Testis (tissue), 3 donors: Measurements from ENCODE around the gene TNFRSF21. TPM values are rescaled to one million over a fixed set of nuclear protein-coding genes. Genes with fewer than 3 reads are reported as not detected.

Source experiments
- DNase-seq: peaks from one replicate; pipeline ENCODE4 v3.0.0-alpha.2; 2019
- H3K27ac ChIP-seq, 2 donors: fragments of 200-600 bp; sonication (generic); one replicate each; pipeline ENCODE4 v1.5.1; 2019
- H3K27me3 ChIP-seq: fragments of 200-600 bp; sonication (generic); one replicate; pipeline ENCODE4 v1.5.1; 2019
- H3K36me3 ChIP-seq: fragments of 200-600 bp; sonication (generic); one replicate; pipeline ENCODE4 v1.5.1; 2017; ENCODE audit warnings: low read depth; ENCODE audit errors: missing control alignments
- H3K4me1 ChIP-seq: fragments of 200-600 bp; sonication (generic); one replicate; pipeline ENCODE4 v1.5.1; 2019
- H3K4me3 ChIP-seq, 2 donors: fragments of 200-600 bp; sonication (generic); one replicate each; pipeline ENCODE4 v1.5.1; 2017 to 2019
- H3K9me3 ChIP-seq: fragments of 200-600 bp; sonication (generic); one replicate; pipeline ENCODE4 v1.5.1; 2017
- POLR2A ChIP-seq: fragments of 450-650 bp; IDR thresholded peaks from one replicate; pipeline ENCODE4 v1.6.1; 2017; ENCODE audit warnings: antibody characterized with exemption, mild to moderate bottlenecking, moderate library complexity
- WGBS, 2 donors: methylation state at CpG; one replicate each; pipeline ENCODE4 v1.1.5; 2018; 5-methylcytosine and 5-hydroxymethylcytosine counted together
- intact Hi-C: fragments of 100-400 bp; cut with DNase I; formaldehyde crosslinking; loops from one replicate; pipeline ENCODE4 v1.15.1; 2023; ENCODE audit warnings: low total_unique reads
- polyA plus RNA-seq: library from polyadenylated mRNA; stranded (reverse); fragments of 350-450 nt; fragmentation: Illumina TruSeq; extraction: RNeasy Lipid Tissue Mini Kit (QIAGEN cat#74804); gene quantifications from one replicate; pipeline ENCODE4 v1.2.3, GENCODE V29; 2014; ENCODE audit warnings: low read depth, low replicate concordance; ENCODE audit not compliant: insufficient read depth
- total RNA-seq, 2 donors: library from RNA; depleted of rRNA; stranded (reverse); fragments of >200 nt; gene quantifications; one replicate each; pipeline ENCODE4 v1.2.3, GENCODE V29; 2016
- TF ChIP-seq, protein P1 (sequence below), 3 experiments: fragments of 450-650 bp in 2 of 3; fragments of 200-600 bp in 1 of 3; sonication (generic) in 1 of 3; IDR thresholded peaks; one replicate each; pipeline ENCODE4 v1.5.1; 2016 to 2019; ENCODE audit warnings: antibody characterized with exemption in 3 of 3, mild to moderate bottlenecking in 2 of 3, moderate library complexity in 1 of 3

Gene TNFRSF21
- total and polyA plus RNA-seq, 3 donors from 2014 or later = 11.0 to 19.3 (median 17.1) TPM

DNA sequence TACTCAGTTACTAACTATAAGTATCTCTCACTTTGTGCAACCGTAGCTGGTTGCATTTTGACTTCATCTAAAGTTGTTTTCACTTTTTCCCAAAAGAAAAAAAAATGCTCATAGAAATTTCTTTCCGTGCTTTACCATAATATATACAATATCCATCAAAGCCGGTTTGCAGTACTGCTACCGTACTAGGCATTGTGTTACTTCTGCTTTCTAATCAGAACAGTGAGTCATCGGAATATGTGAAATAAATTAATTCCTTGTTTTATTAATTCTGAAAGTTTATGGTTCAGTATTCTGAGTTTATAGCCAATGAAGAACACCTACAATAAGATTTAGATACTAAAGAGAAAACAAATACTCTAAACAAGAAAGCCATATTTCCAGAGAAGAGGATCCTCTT is 72.5 kb downstream of the TNFRSF21 start:
- DNase-seq = no peak
- TF ChIP-seq POLR2A = no peak
- TF ChIP-seq, protein P1, sequence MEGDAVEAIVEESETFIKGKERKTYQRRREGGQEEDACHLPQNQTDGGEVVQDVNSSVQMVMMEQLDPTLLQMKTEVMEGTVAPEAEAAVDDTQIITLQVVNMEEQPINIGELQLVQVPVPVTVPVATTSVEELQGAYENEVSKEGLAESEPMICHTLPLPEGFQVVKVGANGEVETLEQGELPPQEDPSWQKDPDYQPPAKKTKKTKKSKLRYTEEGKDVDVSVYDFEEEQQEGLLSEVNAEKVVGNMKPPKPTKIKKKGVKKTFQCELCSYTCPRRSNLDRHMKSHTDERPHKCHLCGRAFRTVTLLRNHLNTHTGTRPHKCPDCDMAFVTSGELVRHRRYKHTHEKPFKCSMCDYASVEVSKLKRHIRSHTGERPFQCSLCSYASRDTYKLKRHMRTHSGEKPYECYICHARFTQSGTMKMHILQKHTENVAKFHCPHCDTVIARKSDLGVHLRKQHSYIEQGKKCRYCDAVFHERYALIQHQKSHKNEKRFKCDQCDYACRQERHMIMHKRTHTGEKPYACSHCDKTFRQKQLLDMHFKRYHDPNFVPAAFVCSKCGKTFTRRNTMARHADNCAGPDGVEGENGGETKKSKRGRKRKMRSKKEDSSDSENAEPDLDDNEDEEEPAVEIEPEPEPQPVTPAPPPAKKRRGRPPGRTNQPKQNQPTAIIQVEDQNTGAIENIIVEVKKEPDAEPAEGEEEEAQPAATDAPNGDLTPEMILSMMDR (IDR thresholded peaks at IDR 0.05) = no peak
- H3K27me3 ChIP-seq = no peaks in the 10 kb centered on the region
- WGBS, 2 donors = 90 to 93% methylated on average over 5 of the region's 5 CpGs
- H3K4me1 ChIP-seq = no peaks in the 10 kb centered on the region
- H3K36me3 ChIP-seq = no peaks in the 10 kb centered on the region
- no peak overlapping the region for H3K27ac ChIP-seq
- no peaks in the 10 kb centered on the region for H3K9me3 ChIP-seq
- H3K4me3 ChIP-seq = no peak overlapping the region
- intact Hi-C loops = no loop called here

DNA sequence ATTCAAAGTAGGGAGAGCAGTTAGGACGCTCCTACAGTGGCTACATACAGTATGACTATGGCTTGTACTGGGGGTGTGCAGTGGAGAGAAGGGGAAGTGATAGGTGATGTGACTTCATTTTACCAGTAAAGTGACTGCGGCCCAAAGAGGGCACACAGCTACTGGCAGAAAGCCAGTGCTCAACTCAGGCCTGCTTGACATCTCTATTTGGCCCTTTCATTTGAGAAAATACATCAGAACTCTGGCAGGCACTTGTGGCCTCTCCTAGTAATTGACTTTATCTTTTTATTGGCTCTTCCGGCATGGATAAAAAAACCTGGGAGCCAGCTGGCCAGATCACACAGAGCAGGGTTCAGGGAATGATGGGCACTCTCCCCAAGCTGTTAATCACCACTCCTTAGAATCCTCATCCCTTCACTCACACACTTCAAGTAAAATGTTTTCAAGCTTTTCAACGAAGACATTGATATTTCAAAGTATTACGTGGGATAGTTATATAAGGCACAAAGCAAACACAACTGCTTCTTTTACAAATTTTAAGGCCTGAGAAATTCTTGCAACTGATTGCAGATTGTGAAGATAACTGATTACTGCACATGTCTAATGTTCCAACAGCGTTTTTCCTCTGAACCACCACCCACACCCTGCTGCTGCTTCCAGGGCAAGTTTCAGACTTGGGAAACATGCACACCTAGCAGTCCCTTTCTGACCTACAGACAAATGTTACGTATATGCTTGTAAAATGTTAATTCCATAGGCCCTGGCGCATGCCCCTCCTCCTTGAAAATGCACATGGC is 73.5 kb downstream of the TNFRSF21 start:
- no peak overlapping the region for H3K27ac ChIP-seq
- H3K4me3 ChIP-seq = no peak overlapping the region
- DNase-seq = no peak
- H3K9me3 ChIP-seq = no peaks in the 10 kb centered on the region
- TF ChIP-seq, protein P1 (IDR thresholded peaks at IDR 0.05) = no peak
- TF ChIP-seq POLR2A = no peak
- H3K27me3 ChIP-seq = no peaks in the 10 kb centered on the region
- no peaks in the 10 kb centered on the region for H3K4me1 ChIP-seq
- no peaks in the 10 kb centered on the region for H3K36me3 ChIP-seq
- intact Hi-C loops = no loop called here
- 78 to 82% methylated on average over 8 of the region's 8 CpGs for WGBS, 2 donors

DNA sequence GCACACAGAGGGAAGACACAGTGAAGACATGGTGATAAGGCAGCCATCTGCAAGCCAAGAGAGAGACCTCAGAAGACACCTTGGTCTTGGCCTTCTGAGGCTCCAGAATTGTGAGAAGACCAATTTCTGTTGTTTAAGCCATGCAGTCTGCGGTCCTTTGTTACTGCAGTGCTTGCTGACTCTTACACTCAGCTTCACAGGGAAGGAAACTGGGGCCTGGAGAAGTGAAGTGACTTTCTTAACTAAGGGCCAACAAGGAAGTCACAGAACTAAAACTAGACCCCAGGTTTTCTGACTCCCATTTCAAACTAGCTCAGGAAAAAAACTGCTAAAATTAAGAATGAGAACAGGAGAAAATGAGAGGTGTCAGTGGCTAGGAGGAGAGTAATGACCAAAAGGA is 74.3 kb downstream of the TNFRSF21 start:
- no peaks in the 10 kb centered on the region for H3K4me1 ChIP-seq
- H3K4me3 ChIP-seq = no peak overlapping the region
- no peak for DNase-seq
- H3K9me3 ChIP-seq = no peaks in the 10 kb centered on the region
- WGBS, 2 donors = 86 to 100% methylated on average over 1 of the region's 1 CpG
- H3K27ac ChIP-seq = no peak overlapping the region
- TF ChIP-seq, protein P1 (IDR thresholded peaks at IDR 0.05) = no peak
- TF ChIP-seq POLR2A = no peak
- no peaks in the 10 kb centered on the region for H3K36me3 ChIP-seq
- H3K27me3 ChIP-seq = no peaks in the 10 kb centered on the region
- intact Hi-C loops = no loop called here

DNA sequence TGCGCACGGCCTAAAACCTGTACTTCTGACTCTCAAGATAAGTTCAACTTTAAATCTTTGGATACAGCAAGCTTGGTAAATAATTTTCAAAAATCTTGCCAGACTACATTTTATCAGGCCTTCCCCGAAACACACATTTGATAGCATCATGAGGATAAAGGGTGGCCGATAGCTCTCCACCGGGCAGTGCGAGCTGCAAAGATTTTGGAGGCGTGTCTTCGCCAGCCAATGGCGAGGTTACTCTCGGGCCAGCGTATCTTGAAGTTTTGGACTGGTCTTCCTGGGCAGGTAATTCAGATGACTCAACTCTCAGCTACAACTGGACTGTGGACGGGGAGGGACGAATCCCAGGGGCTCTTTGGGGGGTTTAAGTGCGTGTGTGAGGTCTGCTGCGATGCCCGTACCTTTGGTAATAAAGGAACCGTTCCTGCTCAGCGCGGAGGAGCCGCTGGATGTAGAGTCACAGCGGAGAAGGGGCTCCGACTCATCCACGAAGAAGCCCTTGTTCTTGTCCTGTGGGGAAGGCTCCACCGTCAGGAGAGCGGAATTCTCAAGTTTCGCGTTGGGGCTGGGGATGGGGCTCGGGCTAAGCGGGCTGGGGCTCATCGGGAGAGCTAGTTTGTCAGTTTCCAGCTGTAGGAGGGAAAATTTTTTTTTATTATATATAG is 75.3 kb downstream of the TNFRSF21 start:
- no peak for TF ChIP-seq POLR2A
- TF ChIP-seq, protein P1 (IDR thresholded peaks at IDR 0.05) = no peak
- Histone ChIP-seq H3K36me3 (no peaks in the 10 kb centered on the region), H3K27me3 (no peaks in the 10 kb centered on the region), H3K9me3 (no peaks in the 10 kb centered on the region), H3K27ac (no peak overlapping the region), H3K4me1 (no peaks in the 10 kb centered on the region), H3K4me3 (peak overlapping the region in 1 of 2 donors; percentile 22)
- peak; percentile 30 for DNase-seq
- WGBS, 2 donors = 51 to 83% methylated on average over 27 to 30 of the region's 30 CpGs
- intact Hi-C loops = no loop called here
